Right ventricle myocardium superior (tissue), 1 donor: Measurements from ENCODE around the gene SMAD1. TPM values are rescaled to one million over a fixed set of nuclear protein-coding genes. Genes with fewer than 3 reads are reported as not detected.

Experiments
- ATAC-seq: fragments of 200-7000 bp; cut with Tn5 transposase; one replicate; pipeline ENCODE4 v1.9.1; 2020; ENCODE audit warnings: mild to moderate bottlenecking; ENCODE audit not compliant: poor library complexity
- DNase-seq: peaks from one replicate; pipeline ENCODE4 v3.0.0-alpha.2; 2020
- intact Hi-C: fragments of 100-400 bp; cut with DNase I; formaldehyde crosslinking; loops from one replicate; pipeline ENCODE4 v1.11.2; 2022
- total RNA-seq: library from RNA; stranded (reverse); fragmentation: NEBNext Ultra II Directional; extraction: Animal tissue kit (Norgen Biotek cat#: 25700); gene quantifications from one replicate; pipeline ENCODE4 v1.2.1, GENCODE V29; 2021
- donor health status: DM: no; HTN: yes; CAD: no; lungs with severe emphysema.

Gene SMAD1
- total RNA-seq, 1 donor from 2014 or later = 8.9 TPM

DNA sequence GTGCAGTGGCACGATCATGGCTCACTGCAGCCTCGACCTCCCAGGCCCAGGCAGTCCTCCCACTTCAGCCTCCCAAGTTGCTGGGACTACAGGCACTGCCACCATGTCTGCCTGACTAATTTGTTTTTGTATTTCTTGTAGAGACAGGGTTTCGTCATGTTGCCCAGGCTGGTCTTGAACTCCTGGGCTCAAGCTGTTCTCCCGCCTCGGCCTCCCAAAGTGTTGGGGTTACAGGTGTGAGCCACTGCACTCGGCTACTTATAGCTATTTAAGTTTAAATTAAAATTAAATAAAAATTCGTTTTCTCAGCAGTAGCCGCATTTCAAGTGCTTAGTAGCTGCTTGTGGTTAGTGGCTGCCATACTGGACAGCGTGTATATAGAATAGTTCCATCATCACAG lies 3.5 kb downstream of the SMAD1 start:
- DNase-seq = no peak
- ATAC-seq = no peak
- intact Hi-C loops = no loop called here

DNA sequence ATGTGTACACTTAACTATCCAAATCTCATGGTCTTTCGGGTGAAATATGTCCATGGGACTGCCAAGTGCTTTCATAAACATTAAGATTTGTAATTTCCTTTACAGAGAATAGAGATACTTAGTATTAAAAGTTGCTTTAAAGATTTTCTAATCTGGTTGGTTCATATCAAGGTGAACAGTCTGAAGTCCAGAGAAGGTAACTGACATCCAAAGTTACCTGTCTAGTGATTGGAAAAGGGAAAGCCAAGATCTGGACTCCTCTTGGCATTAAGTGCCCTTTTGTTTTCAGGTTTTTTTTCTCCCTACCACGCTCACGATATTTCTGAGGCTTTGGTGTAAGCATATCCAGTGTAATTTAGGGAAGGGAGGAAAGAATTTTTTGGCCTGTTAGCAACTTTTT lies 5.0 kb downstream of the SMAD1 start:
- DNase-seq = no peak
- intact Hi-C loops = no loop called here
- ATAC-seq = no peak

DNA sequence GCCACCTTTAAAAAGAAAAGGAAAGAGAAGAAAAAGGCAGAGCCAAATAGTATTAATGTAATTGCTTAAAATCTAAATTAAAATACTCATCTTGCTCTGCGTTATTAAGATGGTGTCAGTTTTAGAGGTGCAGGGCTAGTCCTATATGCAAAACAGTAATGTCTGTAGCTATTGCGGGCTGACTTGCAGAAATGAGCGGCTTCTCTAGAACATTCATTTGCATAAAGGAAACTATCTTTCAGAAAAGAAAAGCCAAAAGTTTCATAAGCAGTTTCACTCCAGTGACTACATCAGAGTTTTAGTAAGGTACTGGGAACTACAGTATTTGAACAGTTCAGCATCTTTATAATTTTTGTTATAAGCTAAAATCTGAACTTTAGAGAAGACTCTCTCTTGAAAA lies 6.0 kb downstream of the SMAD1 start:
- no peak for DNase-seq
- intact Hi-C loops = no loop called here
- no peak for ATAC-seq

DNA sequence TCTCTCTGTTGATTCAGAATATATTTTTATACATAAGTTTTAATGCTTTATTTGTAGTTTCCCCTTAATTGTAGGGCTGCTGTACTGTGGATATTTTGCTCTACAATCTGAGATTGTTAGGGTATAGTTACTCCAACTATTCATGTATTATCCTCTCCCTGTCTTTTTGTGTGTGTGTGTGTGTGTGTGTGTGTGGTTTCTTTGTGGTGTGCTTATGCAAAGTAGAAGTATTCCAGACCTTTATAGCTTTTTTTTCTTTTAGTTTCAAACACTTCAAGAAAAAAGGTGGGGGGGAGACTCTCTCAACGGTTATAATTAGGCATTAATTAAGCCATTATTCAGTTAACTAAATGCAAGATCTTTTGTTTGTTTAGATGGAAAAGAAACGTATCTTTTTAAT lies 6.7 kb downstream of the SMAD1 start:
- intact Hi-C loops = no loop called here
- DNase-seq (no peak), ATAC-seq (no peak)

DNA sequence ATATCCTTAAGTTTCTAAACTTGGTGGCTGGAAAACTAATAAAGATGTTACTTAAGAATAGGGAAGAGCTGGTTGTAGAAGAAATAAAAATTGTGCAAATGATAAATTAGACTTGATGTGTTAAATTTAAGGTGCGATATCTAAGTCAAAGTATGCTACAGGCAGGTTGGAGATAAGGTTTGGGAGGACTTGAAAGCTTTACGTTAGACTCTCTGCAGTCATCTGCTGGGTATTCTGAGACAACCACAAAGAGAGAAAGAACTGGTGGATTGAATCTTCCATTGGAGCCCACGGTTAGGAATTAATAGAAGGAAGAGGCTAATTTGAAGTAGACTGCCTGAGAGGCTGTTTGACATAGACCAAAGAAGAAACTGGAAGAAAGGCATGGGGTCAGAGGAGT lies 7.9 kb downstream of the SMAD1 start:
- intact Hi-C loops = no loop called here
- no peak for ATAC-seq
- DNase-seq = no peak

DNA sequence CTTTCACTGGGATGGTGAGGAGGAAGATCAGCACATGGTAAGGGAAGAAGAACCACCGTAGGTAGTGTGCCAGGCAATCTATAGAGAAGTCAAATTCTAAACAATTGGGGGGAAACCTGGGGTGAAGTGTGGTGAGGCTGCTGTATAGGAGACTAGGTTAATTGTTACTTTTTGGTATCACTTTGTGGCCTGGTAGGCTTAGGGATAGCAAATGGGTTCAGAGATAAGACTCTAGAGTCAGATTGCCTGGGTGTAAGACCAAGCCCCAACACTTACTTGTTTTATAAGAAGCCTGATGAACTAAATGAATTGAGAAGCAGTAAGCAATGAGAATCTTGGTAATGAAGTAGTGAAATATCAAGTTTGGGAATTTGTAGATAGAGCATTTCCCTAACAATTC lies 8.7 kb downstream of the SMAD1 start:
- ATAC-seq (no peak), DNase-seq (no peak)
- intact Hi-C loops = no loop called here

DNA sequence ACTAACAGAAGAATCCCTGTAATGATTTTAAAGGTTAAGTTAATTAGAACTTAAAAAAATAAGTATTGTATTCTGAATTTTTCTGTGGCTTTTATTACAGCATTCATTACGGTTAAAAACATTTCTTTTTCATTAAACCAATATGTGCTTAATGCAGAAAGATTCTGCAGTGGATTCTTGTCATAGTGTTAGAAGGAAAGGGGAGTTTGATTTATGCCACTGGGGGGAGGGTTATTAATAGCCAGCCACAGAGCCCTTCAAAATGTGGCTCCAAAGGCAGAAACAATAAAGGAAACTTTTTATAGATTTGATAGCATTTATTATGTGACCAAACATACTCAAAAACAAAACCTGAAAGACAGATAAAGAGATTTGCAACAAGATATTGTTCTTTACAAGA lies 9.1 kb downstream of the SMAD1 start:
- no peak for ATAC-seq
- DNase-seq = no peak
- intact Hi-C loops = no loop called here

DNA sequence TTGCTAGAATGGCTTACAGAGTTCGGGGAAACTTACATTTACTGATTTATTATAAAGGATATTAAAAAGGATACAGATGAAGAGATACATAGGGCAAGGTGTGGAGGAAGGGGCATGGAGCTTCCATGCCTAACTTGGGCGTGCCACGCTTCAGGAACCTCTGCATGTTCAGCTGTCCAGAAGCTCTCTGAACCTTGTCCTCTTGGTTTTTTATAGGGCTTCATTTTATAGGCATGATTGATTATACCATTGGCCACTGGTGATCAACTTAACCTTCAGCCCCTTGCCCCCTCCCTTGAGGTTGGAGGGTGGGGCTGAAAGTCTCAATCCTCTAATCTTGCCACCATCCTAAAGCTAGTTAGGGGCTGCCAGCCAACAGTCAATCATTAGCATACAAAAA lies 10.7 kb downstream of the SMAD1 start:
- no peak for DNase-seq
- ATAC-seq = no peak
- intact Hi-C loops = no loop called here

DNA sequence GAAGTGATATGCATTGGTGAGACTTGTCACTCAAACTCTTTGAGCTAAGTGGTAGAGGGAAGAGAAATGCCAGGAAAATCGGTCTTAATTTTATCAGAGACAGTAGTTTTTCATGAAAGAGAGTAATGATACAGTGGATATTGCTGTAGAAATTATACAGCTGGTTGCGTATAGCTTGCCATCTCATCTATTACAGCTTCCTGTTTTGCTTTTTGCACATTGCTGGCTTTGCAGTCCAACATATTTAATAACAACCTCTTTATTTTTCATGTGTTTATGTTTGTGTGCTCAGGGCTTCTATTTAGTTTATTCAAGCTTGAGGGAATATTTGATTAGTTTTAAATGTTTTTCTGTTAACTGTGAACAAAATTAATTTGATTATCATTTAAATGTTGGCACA lies 11.5 kb downstream of the SMAD1 start:
- intact Hi-C loops = no loop called here
- ATAC-seq (no peak), DNase-seq (no peak)

DNA sequence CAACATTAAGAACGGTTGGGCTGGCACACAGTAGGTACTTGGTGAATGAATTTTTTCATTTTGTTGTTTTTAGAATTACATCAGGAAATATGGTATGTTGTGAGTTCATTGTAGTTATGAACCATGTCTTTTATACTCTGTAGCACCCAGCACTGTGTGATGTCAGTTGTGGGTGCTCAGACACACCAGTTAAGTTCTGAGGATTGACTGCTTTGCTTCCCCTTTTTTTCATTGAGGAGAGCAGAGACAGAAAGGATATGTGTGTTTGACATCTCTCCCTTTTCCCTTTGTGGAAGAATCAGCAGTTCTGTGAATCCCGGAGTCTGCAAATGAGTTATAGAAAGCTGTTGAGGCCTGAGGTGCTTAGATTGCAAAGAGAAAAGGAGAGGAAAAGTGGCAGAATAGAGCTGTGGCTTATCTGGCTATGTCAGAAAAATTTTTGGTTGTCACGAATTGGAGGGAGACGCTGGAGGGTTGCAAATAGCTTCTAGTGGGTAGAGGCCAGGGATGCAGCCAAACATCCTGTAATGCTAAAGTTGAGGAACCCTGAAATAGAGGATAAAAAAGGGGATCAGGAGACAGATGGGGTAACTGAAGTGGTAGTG lies 13.1 kb downstream of the SMAD1 start:
- no peak for DNase-seq
- no peak for ATAC-seq
- intact Hi-C loops = no loop called here

DNA sequence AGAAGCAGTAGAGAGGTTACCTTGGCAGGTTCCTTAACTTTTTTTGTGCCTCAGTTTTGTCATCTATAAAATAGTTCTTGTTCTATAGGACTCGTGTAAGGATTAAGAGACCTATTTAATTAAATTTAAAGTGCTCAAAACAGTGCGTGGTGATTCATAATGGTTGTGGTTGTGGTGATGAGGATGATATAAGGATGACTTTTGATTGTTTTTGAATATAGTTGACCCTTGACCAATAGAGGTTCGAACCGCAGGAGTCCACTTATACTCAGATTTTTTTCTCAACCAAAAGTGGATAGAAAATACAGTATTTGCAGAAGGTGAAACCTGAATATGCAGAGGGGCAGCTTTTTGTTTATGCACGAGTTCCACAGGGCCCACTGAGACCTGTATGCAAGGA lies 14.6 kb downstream of the SMAD1 start:
- ATAC-seq (no peak), DNase-seq (no peak)
- intact Hi-C loops = no loop called here

DNA sequence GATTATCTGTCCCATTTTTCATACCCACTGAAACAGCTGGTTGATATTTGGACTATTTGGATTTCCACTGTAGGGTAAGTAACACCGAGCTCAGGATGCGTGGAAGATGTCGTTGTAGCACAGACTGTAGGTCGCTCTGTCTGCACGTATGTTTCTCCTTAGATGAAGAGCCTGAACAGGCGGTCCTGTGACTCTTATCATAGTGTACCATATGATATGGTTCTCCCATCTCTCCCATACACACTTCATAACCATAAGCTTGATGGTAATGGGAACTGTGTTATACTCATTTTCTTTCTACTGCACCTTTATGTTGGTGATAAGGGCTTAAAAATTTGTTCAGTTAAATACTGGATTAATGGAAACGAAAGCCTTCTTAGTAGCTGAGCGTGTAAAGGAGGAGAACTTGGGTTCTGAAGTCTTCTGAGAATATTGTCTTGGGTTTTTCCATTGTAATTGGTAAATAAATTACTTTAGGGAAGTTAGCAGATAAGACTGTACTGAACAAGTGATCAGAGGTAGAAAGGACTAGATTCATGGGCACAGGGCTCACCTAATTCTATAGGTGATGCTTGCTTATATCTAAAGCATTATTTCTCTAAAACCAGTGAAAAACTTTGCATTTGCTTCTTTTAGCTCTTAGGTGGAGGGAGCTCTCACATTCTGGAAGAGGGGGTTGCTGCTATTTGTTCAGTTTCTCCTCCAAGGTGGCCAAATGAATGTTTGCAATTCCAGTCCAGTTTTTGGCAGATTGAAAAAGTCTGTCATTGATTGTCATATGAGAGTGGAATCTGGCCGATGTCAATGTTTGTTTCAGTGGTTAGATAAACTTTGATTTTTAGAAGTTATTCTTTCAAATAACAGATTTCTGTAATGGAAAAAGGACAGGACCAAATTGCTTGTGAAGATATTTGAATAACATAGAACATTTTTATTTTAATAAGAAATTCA lies 15.8 kb downstream of the SMAD1 start:
- ATAC-seq (no peak), DNase-seq (no peak)
- intact Hi-C loops = no loop called here

DNA sequence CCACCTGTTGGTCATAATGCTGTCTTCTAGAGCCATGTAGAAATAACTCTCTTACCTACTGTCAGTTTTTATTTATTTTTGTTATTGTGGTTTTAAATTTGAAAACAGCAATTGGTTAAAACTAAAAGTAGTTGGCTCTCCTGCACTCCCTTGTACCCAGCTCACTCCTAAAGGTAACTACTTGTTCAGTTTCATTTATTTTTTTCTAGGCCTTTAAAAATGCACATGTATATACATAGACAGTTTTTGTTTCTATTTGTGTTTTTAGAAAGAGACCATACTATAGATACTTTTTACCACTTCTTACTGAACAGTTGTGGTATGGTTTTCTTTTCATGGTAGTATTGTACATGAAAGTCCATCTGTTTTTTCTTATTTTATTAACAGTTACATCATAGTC lies 16.8 kb downstream of the SMAD1 start:
- intact Hi-C loops = no loop called here
- DNase-seq = no peak
- no peak for ATAC-seq

DNA sequence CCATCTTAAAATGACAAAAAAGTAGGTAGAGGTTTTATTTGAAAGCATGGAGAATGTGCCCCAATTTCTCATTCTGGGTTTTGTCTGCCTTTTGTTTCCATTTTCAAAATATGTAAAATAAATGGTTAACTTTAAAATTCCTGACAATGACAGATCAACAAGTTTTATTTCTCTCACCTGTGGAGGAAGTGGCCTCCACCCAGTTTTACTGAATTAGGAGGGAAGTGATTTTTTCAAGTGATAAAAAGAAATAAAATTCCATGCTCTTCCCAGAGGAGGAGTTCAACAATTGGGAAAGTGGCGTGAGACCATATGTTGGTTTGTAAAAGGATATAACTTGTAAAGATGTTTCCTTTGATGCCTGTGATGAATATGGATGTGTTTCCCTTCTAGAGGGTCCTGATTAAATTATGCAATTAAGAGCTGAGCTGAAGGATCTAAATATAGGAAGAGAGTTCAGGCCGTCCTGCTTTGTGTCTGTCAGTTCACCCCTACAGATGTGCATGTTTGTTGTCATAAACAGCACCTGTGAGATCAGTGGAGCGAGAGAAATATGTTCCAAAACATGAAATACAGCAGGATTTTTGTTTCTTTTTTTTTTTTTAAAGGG lies 19.5 kb downstream of the SMAD1 start:
- ATAC-seq (peak; percentile 79), DNase-seq (no peak)
- intact Hi-C loops = no loop called here

DNA sequence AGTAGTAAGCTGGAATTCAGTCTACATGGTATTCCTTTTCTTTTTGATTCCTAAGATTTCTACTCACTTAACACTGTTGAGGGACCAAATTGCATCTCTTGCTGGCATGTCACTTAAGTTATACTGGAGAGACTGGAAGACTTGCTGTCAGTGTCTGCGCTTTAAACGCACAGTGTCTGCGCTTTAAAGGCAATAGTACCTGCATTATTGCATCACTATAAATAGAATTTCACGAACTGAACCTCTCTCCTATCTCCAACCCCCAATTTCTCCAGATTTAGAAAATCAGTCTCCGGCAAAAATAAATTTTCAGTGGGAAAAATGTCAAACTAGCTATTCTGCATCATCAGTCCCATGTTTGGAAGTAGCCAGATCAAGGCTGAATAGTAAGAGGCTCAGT lies 21.2 kb downstream of the SMAD1 start:
- intact Hi-C loops = no loop called here
- DNase-seq = no peak

DNA sequence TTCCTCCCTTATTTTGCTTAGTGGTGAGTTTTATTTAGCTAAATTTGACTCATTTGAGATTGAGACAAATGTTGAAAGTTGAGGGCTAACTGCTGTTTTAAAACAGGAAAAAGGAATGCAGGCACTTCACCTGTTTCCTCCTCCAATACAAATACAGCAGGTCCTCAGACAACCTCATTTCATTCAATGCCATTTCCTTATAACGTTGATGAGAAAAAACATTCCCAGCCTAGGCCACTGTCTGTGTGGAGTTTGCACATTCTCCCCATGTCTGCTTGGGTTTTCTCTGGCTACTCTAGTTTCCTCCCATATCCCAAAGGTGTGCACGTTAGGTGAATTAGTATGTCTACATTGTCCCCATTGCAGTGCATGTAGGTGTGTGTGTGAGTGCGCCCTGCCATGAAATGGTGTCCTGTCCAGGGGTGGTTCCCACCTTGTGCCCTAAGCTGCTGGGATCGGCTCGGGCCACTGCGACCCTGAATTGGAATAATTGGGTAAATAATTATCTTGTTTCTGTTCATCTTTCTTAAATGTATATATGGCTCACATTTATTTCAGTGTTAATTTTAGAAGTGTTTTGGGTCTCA lies 21.9 kb downstream of the SMAD1 start:
- no peak for DNase-seq
- intact Hi-C loops = no loop called here
- ATAC-seq = no peak

More for the DNA sequence above, 21.2 kb downstream of the SMAD1 start:
- no peak for ATAC-seq

DNA sequence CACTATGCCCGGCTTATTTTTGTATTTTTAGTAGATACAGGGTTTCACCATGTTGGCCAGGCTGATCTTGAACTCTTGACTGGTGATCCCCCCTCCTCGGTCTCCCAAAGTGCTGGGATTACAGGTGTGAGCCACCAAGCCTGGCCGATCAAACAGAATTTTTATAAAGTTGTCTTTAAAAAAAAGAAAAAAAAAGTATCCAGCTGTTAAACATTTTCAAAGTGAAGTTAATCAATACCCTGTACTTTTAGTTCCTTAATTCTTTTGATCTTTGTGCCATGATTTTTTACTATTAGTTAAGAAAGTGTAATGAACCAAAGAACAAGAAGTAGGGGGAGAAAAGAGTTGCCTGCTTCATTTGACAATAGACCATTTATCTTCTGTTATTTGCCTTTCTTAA lies 24.3 kb downstream of the SMAD1 start:
- intact Hi-C loops = no loop called here
- DNase-seq = no peak
- ATAC-seq = no peak

DNA sequence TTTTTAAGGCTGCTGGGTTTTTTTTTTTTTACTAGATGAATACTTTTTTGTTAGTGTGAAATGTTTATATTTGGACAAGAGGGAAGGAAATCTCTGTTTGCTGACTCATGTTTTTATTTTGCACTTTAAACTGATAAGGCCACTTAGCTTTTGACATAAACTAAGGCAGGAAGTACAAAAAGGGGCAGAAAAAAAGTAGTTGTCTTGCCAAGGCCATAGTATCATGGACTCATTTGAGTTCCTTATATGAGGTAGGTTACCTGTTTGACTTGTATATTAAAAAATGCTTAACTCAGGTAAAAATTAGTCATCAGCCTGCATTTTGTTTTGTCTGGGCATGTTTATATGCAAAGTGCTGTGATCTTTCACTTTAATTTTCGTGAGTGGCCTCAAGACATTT lies 26.0 kb downstream of the SMAD1 start:
- intact Hi-C loops = no loop called here
- ATAC-seq (no peak), DNase-seq (no peak)

DNA sequence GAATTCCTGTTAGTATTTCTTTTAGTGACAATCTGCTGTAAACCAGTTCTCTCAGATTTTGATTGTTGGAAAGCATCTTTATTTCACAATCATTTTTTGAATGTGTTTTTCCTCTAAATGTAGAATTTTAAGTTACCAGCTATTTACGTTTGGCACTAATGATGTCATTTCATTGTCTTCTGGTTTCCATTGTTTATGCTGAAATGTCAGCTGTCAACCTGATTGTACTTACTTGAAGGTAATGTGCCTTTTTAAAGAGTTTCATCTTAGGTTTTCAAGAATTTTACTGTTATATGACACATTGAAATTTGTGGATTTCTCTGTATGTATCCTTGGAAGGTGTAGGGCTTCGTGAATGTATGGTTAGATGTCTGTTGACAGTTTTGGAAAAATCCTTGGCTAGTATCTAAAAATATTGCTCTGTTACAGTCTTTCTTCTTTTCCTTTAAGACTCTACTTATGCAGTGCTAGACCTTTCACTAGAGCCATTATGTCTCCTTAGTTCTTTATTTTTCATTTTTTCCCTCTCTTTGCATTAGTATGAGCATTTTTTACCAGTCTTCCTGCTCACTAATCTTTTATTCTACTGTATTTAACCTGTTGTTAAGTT lies 30.4 kb downstream of the SMAD1 start:
- ATAC-seq (no peak), DNase-seq (no peak)
- intact Hi-C loops = no loop called here
